Cardiac muscle cell (in vitro differentiated cells and primary cell): ENCODE results near the gene BCAT1. TPM values are rescaled to one million over a fixed set of nuclear protein-coding genes. Genes with fewer than 3 reads are reported as not detected.

Source experiments
- DNase-seq, 2 donors: peaks; one replicate each; pipeline versions ENCODE4 v3.0.0 to v3.0.0-alpha.2; 2010 to 2017; ENCODE audit warnings: low read depth in 1 of 2, low spot score in 1 of 2
- H3K27ac ChIP-seq: fragments of 200-600 bp; sonication (generic); 2 replicates; pipeline ENCODE4 v1.5.1; 2016
- H3K27me3 ChIP-seq: fragments of 200-600 bp; sonication (generic); 2 replicates; pipeline ENCODE4 v1.6.0; 2016; ENCODE audit warnings: control low read depth
- H3K36me3 ChIP-seq: fragments of 200-600 bp; sonication (generic); 2 replicates; pipeline ENCODE4 v1.5.1; 2016; ENCODE audit warnings: control low read depth
- H3K4me1 ChIP-seq: fragments of 200-600 bp; sonication (generic); 2 replicates; pipeline ENCODE4 v1.8.1; 2017; ENCODE audit warnings: low read depth, mild to moderate bottlenecking, mixed run types
- H3K4me3 ChIP-seq: fragments of 200-600 bp; sonication (generic); 2 replicates; pipeline ENCODE4 v1.5.1; 2016; ENCODE audit warnings: mild to moderate bottlenecking
- H3K9me3 ChIP-seq: fragments of 200-600 bp; sonication (generic); 2 replicates; pipeline ENCODE4 v1.5.1; 2017; ENCODE audit warnings: low read depth, mild to moderate bottlenecking, control low read depth
- CTCF ChIP-seq: IDR thresholded peaks from 2 replicates; pipeline ENCODE4 v1.5.1; 2012; ENCODE audit warnings: low read depth, mild to moderate bottlenecking, low read length
- polyA plus RNA-seq: library from polyadenylated mRNA; unstranded; fragments of >200 nt; fragmentation: Nextera tagmentation; extraction: Ambion mirVana; gene quantifications from 2 replicates; pipeline ENCODE4 v1.2.1, GENCODE V29; 2016
- total RNA-seq: library from RNA; depleted of rRNA; stranded (reverse); fragments of >200 nt; gene quantifications from 2 replicates; pipeline ENCODE4 v1.2.3, GENCODE V29; 2016

The BCAT1 gene
- total and polyA plus RNA-seq, 2 experiments from 2014 or later = 17.8 to 45.3 TPM

- Histone ChIP-seq H3K36me3 (no peaks in the 10 kb centered on the region), H3K27me3 (no peaks in the 10 kb centered on the region), H3K27ac (no peak overlapping the region), H3K9me3 (no peaks in the 10 kb centered on the region), H3K4me3 (no peak overlapping the region), H3K4me1 (no peaks in the 10 kb centered on the region)
- TF ChIP-seq CTCF = no peak
- no peak for DNase-seq
Measured at GRCh38 chr12:24851341-24851740, 97.6 kb downstream of the BCAT1 start.

- Histone ChIP-seq H3K27ac (no peak overlapping the region), H3K36me3 (no peaks in the 10 kb centered on the region), H3K27me3 (no peaks in the 10 kb centered on the region), H3K4me1 (no peaks in the 10 kb centered on the region), H3K4me3 (no peak overlapping the region), H3K9me3 (no peaks in the 10 kb centered on the region)
- no peak for DNase-seq
- TF ChIP-seq CTCF = no peak
Measured at GRCh38 chr12:24850496-24850895, 98.4 kb downstream of the BCAT1 start.

- Histone ChIP-seq H3K4me1 (no peaks in the 10 kb centered on the region), H3K27me3 (no peaks in the 10 kb centered on the region), H3K9me3 (no peaks in the 10 kb centered on the region), H3K36me3 (no peaks in the 10 kb centered on the region), H3K27ac (no peak overlapping the region), H3K4me3 (no peak overlapping the region)
- no peak for DNase-seq
- TF ChIP-seq CTCF = no peak
Measured at GRCh38 chr12:24848941-24849477, 99.9 kb downstream of the BCAT1 start.

- H3K27me3 ChIP-seq = no peaks in the 10 kb centered on the region
- TF ChIP-seq CTCF = no peak
- H3K27ac ChIP-seq = no peak overlapping the region
- no peaks in the 10 kb centered on the region for H3K4me1 ChIP-seq
- no peak overlapping the region for H3K4me3 ChIP-seq
- DNase-seq = no peak
- no peaks in the 10 kb centered on the region for H3K9me3 ChIP-seq
- H3K36me3 ChIP-seq = no peaks in the 10 kb centered on the region
Measured at GRCh38 chr12:24846689-24847088, 102.2 kb downstream of the BCAT1 start.

- no peak for TF ChIP-seq CTCF
- Histone ChIP-seq H3K4me1 (no peaks in the 10 kb centered on the region), H3K27ac (no peak overlapping the region), H3K4me3 (no peak overlapping the region), H3K27me3 (no peaks in the 10 kb centered on the region), H3K9me3 (no peaks in the 10 kb centered on the region), H3K36me3 (no peaks in the 10 kb centered on the region)
- DNase-seq = no peak
Measured at GRCh38 chr12:24845615-24846014, 103.3 kb downstream of the BCAT1 start.
